DMS153 treated with DMSO at 0.1 percent for 48 hours (cell line): ENCODE results near the gene KXD1.
"Not testable (repeated sequence)": the region's sequence is repeated elsewhere in the genome, so short reads cannot be mapped to it uniquely, and the experiment has no call there.

ENCODE experiments used
- DNase-seq: peaks from one replicate; lab custom pipeline; 2025; ENCODE audit not compliant: unreplicated experiment; lab: John Stamatoyannopoulos, UW

Gene KXD1

GRCh38 chr19:18599485-18599884 lies 41.8 kb downstream of the KXD1 start:
- no peak for DNase-seq

DNA sequence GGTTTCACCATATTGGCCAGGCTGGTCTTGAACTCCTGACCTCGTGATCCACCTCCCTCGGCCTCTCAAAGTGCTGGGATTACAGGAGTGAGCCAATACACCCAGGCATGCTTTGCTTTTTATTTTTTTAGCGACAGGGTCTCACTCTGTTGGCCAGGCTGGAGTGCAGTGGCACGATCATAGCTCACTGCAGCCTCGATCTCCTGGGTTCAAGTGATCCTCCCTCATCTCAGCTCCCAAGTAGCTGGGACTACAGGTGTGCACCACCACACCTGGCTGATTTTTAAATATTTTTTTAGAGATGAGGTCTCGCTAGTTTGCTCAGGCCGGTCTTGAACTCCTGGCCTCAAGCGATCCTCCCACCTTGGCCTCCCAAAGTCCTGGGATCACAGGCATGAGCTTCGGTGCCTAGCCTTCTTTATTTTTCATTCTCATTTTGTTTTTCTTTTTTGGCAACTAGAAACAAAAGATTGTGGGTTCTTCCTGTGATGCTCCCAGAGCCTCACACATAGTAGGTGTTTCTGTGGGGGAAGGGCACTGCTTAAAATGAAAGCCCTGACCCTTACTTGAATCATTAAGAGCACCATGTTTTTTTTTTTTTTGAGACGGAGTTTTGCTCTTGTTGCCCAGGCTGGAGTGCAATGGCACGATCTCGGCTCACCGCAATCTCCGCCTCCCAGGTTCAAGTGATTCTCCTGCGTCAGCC lies 43.2 kb downstream of the KXD1 start:
- DNase-seq: not testable (repeated sequence)

DNA sequence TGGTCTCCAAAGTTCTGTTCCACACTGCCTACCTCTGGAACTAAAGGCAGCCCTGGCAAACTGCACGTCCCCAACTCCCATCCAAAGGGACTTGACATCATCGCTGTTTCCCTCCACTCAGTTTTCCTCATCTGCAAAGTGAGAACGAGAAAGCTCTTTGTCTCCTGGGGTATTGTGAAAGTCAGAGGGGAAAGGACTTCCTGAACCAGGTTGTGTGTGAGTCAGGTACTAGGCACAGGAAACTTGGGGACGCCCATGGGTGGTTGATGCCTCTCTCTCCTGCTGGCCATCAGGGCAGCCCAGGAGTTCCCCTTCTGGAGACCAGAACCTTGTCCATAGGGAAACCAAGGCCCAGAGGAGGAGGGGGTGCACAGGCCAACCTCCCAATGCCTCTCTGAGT lies 44.2 kb downstream of the KXD1 start:
- DNase-seq: no peak

DNA sequence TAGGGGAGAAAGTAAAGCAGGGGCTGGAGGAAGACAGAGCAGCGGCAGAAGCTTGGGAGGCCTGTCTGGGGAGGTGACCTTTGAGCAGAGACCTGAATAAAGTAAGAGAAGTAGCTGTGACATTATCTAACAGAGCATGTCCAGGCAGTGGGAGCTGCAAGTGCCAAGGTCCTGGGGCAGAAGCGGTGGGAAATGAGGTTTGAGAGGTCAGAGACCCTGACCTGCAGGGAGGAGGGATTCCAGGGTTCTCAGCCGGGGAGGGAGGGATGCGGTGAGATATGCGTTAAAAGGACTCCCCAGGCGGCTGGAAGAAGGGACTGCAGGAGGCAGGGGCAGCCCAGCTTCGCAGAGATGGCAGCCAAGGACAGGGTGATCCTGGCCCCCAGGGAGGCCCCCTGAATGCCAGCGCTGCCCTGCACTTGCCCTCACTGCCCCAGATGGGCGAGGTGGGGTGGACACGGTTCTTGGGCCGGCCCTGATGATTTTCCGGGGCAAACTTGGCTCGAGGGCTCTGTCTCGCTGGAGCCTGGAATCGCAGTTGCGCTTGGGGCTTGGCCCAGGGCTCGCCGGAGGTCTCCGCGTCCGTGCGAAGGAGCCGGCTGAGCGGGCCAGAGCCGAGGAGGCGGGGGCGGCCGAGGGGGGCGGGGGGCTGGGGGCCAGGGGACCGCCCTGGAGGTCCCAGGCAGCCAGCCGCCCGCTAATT lies 45.7 kb downstream of the KXD1 start:
- no peak for DNase-seq

- no peak for DNase-seq
Measured at GRCh38 chr19:18603958-18604819, 46.5 kb downstream of the KXD1 start.

DNA sequence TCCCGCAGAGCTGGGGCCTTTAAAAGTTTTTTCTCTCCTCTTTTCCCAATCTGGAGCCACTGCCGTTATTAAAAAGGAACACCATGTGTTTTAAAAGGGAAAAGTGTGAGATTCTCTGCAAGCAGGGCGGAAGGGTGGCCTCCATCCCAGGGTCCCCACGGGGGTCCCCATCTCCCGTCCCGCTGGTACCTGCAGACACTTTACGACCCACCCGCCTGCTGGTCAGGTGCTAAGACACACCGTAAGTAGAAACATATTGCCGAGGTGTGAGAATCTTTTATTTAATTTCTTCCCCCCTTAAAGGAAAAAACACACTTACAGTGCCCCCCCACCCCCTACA lies 47.1 kb downstream of the KXD1 start:
- no peak for DNase-seq

GRCh38 chr19:18605196-18605545 lies 47.5 kb downstream of the KXD1 start:
- no peak for DNase-seq

- no peak for DNase-seq
Measured at GRCh38 chr19:18605546-18606280, 48.0 kb downstream of the KXD1 start.

DNA sequence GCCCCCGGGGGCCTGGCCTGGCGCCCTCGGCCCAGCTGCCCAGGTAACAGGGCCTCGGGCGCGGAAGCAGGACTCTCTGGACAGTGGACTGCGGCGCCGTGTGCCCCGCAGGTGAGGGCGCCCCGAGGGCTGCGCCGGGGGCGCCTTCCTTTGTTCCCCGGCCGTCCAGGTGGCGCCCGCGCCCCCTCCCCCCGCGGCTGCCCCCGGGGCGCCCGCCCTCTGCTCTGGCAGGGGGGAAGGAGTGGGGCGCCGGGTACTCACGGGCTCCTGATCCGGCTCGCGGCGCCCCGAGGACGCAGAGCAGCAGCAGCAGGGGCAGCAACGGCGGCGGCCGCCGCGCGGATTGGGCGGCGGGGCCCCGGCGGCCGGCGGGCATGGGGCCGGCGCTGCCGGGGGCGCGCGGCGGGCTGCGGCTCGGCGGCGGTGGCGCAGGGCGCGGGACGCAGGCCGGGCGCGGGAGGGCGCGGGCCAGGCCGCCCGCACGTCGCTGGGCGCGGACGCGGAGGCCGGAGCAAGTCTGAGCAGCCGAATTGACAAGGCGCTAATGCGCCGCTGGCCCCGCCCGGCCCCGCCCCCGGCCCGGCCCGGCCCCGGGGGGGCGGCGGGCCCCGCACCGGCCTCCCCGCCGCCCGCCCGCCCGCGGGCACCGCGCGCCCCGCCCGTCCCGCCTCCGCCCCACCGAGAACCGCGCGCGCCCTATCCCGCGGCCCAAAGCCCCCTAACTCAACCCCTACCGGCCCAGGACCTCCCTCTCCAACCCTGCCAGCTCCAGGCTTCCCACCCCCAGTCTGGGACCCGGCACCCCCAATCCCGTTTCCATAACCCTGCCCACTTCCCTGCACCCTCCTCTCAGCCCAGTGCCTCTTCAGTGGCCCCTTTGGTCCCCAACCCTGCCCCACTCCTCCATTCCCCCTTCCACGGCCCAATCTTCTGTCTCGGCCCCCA lies 48.9 kb downstream of the KXD1 start, which contains the start of gene CRLF1:
Gene CRLF1 (minus strand): TSS at position 519 of the 945 bp plus-strand sequence. CDS start 143 bp downstream, at position 376.
- no peak for DNase-seq

DNA sequence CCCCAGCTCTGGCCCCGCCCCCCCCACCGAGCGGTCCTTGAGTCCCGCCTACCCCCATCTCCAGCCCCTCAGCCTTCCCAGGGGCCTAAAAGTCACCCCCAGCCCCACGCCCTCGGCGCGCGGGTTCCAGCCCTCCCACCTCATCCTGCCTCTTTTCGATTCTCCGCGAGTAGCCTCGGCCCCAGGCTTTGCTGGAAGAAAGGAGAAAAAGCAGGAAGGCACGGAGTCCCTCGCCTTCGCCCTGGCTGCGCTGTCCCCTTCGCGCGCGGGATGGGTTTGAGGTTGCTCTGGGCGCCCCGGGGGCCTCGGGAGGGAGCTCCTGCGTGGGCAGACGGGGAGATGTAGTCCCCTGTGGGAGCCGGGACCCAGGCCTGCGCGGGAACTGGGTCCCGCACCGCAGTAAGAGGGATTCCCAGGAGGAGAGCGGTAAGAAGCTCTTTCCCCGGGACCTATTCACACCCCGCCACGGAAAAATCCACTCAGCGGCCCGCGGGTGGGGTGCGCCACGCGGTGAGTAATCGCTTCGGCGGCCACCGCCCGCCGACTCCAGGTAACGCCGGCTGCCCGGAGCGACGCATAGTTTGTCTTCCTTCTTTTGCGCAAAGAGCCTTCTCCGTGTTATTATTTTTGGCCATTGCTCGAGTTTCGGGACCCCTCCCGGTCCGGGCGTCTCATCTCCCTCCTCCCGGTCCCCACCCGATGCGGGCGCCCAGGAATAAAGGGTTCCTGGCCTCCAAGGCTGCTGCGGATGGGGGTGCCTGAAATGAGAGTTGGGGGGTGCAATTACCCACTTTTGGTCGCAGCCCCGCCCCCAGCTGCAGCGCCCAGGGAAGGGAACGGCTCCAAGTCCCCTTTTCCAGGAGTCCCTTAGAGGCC lies 49.8 kb downstream of the KXD1 start:
- DNase-seq: no peak

GRCh38 chr19:18608102-18608804 lies 50.6 kb downstream of the KXD1 start:
- no peak for DNase-seq

DNA sequence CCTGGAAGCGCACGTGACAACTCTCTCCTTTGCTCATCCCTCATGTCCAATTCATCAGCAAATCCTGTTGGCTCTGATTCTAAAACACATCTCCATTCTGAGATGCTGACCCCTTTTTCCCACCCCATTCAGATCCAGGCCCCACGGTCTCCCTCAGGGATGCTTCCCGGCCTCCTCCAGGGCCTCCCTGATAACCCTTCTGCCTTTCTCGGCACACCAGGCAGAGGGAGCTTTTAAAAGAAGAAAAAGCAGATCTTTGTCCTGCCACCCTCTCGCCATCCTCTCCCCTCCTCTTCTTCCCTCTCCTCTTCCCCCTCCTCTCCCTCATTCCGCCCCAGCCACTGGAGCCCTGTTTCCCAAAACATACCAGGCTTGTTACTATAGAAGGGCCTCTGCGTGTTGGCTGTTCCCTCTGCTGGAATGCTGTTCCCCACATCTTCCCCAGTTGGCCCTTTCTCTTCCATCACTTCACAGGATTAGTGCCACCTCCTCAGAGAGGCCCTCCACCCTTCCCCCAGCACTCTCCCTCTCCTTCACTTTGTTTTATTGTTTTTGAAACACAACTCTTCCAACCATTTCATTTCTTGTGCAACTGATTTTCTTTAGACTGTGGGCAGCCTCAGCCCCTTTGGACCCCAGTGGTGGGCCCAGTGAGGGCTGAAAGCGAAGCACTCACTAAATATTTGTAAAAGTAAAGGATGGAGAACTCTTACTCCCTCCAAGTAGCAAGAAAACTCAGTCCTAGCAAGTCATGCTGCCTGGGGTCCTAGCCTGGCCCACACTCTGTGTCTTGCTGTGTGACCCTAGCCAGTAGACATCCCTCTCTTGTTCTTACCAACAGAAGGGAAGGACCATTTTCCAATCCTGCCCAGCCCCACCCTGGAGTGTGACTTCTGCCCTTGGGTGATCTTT lies 51.4 kb downstream of the KXD1 start:
- no peak for DNase-seq

DNA sequence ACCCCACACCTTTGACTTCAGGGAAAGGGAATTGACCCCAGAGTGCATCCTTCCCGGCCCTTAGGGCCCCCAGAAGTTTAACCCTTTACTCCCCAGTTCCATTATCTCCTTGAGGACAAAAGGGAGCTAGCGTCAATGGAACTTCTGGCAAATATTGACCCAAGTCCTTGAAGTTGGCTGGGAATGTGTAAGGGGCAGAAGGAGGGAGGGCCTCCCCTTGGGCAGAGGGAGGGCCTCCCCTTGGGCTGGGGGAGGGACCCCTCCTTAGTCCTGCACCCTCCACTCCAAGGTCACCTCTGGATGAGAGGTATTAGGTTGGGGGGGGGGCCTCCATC lies 52.0 kb downstream of the KXD1 start:
- DNase-seq: no peak

DNA sequence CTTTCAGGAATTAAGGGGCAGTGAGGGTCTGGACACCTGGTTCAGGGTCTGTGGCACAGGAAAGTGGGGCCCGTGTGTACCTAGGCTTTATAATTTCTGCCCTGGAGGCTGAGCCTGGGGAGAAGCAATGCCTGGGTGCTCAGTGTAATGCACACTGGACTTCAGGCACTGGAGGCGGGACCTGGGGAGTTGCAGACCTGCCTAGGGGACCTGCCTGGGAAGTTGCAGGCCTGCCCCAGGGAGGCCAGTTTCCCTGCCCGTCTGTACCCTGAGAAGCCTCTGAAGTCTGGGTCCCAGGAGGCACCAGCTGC lies 52.5 kb downstream of the KXD1 start:
- DNase-seq: no peak

GRCh38 chr19:18610556-18611326 lies 53.1 kb downstream of the KXD1 start:
- DNase-seq: no peak

DNA sequence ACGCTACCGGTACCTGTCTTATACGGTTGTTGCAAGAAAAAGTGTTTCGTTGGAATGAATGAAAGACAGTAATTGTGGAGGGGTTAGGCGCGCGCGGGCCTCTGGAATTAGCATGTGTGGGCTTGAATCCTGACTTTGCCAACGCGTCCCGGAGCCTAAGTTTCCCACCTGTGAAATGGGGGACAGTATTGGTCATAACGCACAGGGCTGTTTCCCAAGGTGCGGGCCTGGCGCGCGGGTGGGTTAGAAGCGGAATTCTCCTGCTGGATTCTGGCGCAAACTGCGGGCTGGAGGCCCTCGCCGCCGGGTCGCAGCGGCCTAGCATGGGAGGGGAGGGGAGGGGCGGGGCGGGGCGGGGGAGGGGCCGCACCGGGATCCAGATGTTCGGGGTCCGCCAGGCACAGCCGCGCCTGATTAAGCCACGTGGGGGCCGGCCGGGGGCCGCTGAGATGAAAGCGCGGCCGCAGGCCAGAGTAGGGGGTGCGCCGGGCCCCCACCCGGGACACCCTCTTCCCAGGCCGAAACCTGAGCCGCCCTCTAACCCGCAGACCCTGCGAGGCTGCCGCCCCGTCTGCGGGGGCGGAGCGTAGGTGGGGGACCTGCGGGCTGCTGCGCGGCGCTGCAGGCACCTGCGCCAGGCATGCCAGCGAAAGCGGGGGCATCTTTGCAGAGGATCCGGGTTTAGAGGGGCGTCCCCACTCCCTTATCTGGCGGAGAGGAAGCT lies 53.8 kb downstream of the KXD1 start:
- DNase-seq: no peak
